ENCODE data around the gene NEDD4L.

NEDD4L gene

GRCh38 chr18:58097907-58098166, 53.8 kb downstream of the NEDD4L start:
- no peak overlapping the region for H3K4me3 ChIP-seq (ENCODE audit: low read depth, low read length)
- DNase-seq: no peak
- H3K9me3 ChIP-seq: no peaks in the 10 kb centered on the region
- no peaks in the 10 kb centered on the region for H3K4me1 ChIP-seq
- H3K36me3 ChIP-seq: no peaks in the 10 kb centered on the region
- no peak for TF ChIP-seq CTCF (IDR thresholded peaks at IDR 0.05; ENCODE audit: low read depth, low read length)
- no peaks in the 10 kb centered on the region for H3K27me3 ChIP-seq

GRCh38 chr18:58098706-58099105, 54.7 kb downstream of the NEDD4L start:
- H3K27me3 ChIP-seq: no peaks in the 10 kb centered on the region
- H3K4me1 ChIP-seq: no peaks in the 10 kb centered on the region
- no peaks in the 10 kb centered on the region for H3K9me3 ChIP-seq
- DNase-seq: no peak
- H3K36me3 ChIP-seq: no peaks in the 10 kb centered on the region
- no peak overlapping the region for H3K4me3 ChIP-seq (ENCODE audit: low read depth, low read length)
- TF ChIP-seq CTCF (IDR thresholded peaks at IDR 0.05; ENCODE audit: low read depth, low read length): no peak

- no peaks in the 10 kb centered on the region for H3K36me3 ChIP-seq
- no peaks in the 10 kb centered on the region for H3K4me1 ChIP-seq
- DNase-seq: no peak
- no peaks in the 10 kb centered on the region for H3K9me3 ChIP-seq
- H3K27me3 ChIP-seq: no peaks in the 10 kb centered on the region
- H3K4me3 ChIP-seq (ENCODE audit: low read depth, low read length): no peak overlapping the region
- no peak for TF ChIP-seq CTCF (IDR thresholded peaks at IDR 0.05; ENCODE audit: low read depth, low read length)
Measured at GRCh38 chr18:58100154-58100553, 56.1 kb downstream of the NEDD4L start.

GRCh38 chr18:58101291-58101794, 57.3 kb downstream of the NEDD4L start:
- Histone ChIP-seq H3K9me3 (no peaks in the 10 kb centered on the region), H3K4me3 (ENCODE audit: low read depth, low read length) (no peak overlapping the region), H3K4me1 (no peaks in the 10 kb centered on the region), H3K36me3 (no peaks in the 10 kb centered on the region), H3K27me3 (no peaks in the 10 kb centered on the region)
- no peak for TF ChIP-seq CTCF (IDR thresholded peaks at IDR 0.05; ENCODE audit: low read depth, low read length)
- DNase-seq: no peak

GRCh38 chr18:58102018-58102417, 58.0 kb downstream of the NEDD4L start:
- H3K4me1 ChIP-seq: no peaks in the 10 kb centered on the region
- no peaks in the 10 kb centered on the region for H3K9me3 ChIP-seq
- no peaks in the 10 kb centered on the region for H3K36me3 ChIP-seq
- TF ChIP-seq CTCF (IDR thresholded peaks at IDR 0.05; ENCODE audit: low read depth, low read length): no peak
- no peak overlapping the region for H3K4me3 ChIP-seq (ENCODE audit: low read depth, low read length)
- H3K27me3 ChIP-seq: no peaks in the 10 kb centered on the region
- DNase-seq: no peak

GRCh38 chr18:58102875-58103274, 58.8 kb downstream of the NEDD4L start:
- no peaks in the 10 kb centered on the region for H3K4me1 ChIP-seq

More at GRCh38 chr18:58102875-58103274, 58.8 kb downstream of the NEDD4L start:
- no peaks in the 10 kb centered on the region for H3K27me3 ChIP-seq
- no peaks in the 10 kb centered on the region for H3K9me3 ChIP-seq
- H3K36me3 ChIP-seq: no peaks in the 10 kb centered on the region
- no peak for DNase-seq
- no peak overlapping the region for H3K4me3 ChIP-seq (ENCODE audit: low read depth, low read length)
- no peak for TF ChIP-seq CTCF (IDR thresholded peaks at IDR 0.05; ENCODE audit: low read depth, low read length)
